ENCODE data around the gene MEAK7. TPM values are rescaled to one million over a fixed set of nuclear protein-coding genes. Genes with fewer than 3 reads are reported as not detected.

The MEAK7 gene
- total and polyA plus RNA-seq, 3 donors from 2014 or later = 11.2 to 20.0 (median 14.3) TPM

DNA sequence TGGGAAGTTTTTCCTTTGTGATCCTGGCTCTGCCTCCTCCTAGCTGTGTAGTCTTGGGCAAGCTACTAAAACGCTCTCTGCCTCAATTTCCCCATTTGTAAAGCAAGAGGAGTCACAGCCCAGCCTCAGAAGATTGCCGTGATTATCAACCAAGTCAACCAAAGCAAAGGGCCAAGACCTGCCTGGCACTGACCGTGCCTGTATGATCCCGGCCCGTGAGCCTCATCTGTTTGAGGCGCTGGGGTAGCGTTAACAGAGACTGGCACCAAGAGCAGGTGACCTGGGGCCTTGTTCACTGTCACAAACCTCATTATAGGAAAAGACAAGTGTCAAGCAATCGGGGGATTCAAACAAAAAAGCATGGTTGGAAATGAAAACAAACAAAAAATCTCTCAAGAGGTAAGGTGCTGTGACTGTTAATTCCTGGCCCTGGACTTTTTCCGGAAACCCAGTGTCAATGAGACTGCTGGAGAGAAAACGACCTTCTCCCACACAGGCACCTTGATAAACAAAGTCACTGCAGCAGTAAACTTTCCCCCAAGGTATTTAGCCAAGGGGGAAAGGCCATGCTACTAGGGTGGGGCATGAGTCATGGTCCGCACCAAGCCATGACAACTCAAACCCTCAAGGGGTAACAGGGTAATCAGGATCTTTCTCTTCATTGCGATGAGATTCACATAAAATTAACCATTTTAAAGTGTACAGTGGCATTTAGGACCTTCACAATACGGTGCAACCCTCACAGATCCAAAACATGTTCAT is 5.4 kb downstream of the MEAK7 start:
- no peak overlapping the region for H3K27ac ChIP-seq
- H3K4me1 ChIP-seq = peaks cover 4% of the 10 kb centered on the region
- TF ChIP-seq POLR2A (IDR thresholded peaks at IDR 0.05) = no peak
- TF ChIP-seq, protein P1, sequence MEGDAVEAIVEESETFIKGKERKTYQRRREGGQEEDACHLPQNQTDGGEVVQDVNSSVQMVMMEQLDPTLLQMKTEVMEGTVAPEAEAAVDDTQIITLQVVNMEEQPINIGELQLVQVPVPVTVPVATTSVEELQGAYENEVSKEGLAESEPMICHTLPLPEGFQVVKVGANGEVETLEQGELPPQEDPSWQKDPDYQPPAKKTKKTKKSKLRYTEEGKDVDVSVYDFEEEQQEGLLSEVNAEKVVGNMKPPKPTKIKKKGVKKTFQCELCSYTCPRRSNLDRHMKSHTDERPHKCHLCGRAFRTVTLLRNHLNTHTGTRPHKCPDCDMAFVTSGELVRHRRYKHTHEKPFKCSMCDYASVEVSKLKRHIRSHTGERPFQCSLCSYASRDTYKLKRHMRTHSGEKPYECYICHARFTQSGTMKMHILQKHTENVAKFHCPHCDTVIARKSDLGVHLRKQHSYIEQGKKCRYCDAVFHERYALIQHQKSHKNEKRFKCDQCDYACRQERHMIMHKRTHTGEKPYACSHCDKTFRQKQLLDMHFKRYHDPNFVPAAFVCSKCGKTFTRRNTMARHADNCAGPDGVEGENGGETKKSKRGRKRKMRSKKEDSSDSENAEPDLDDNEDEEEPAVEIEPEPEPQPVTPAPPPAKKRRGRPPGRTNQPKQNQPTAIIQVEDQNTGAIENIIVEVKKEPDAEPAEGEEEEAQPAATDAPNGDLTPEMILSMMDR (IDR thresholded peaks at IDR 0.05) = no peak
- no peaks in the 10 kb centered on the region for H3K36me3 ChIP-seq (ENCODE audit: low read depth, missing control alignments)
- no peaks in the 10 kb centered on the region for H3K9me3 ChIP-seq
- intact Hi-C loops (cut with DNase I; ENCODE audit: low total_unique reads) = no loop called here
- no peaks in the 10 kb centered on the region for H3K27me3 ChIP-seq
- DNase-seq = no peak
- WGBS, 2 donors = 93% methylated on average over 13 of the region's 13 CpGs
- H3K4me3 ChIP-seq = no peak overlapping the region

DNA sequence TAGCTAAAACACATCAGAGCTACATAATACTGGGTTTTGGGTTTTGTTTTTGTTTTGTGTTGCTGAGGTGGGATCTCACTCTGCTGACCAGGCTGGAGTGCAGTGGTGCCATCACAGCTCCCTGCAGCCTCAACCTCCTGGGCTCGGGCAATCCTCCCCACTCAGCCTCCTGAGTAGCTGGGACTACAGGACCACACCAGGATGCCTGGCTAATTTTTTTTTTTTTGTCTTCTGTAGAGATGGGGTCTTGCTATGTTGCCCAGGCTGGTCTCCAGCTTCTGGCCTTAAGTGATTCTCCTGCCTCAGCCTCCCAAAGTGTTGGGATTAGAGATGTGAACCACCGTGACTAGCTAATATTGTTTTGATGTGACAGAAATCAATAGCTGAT is 6.2 kb downstream of the MEAK7 start:
- 98 to 100% methylated on average over 2 of the region's 2 CpGs for WGBS, 2 donors
- no peaks in the 10 kb centered on the region for H3K27me3 ChIP-seq
- intact Hi-C loops (cut with DNase I; ENCODE audit: low total_unique reads) = no loop called here
- TF ChIP-seq, protein P1 (IDR thresholded peaks at IDR 0.05) = no peak
- no peak for TF ChIP-seq POLR2A (IDR thresholded peaks at IDR 0.05)
- no peak overlapping the region for H3K4me3 ChIP-seq
- H3K4me1 ChIP-seq = no peaks in the 10 kb centered on the region
- no peak overlapping the region for H3K27ac ChIP-seq
- H3K36me3 ChIP-seq (ENCODE audit: low read depth, missing control alignments) = no peaks in the 10 kb centered on the region
- DNase-seq = no peak
- no peaks in the 10 kb centered on the region for H3K9me3 ChIP-seq

DNA sequence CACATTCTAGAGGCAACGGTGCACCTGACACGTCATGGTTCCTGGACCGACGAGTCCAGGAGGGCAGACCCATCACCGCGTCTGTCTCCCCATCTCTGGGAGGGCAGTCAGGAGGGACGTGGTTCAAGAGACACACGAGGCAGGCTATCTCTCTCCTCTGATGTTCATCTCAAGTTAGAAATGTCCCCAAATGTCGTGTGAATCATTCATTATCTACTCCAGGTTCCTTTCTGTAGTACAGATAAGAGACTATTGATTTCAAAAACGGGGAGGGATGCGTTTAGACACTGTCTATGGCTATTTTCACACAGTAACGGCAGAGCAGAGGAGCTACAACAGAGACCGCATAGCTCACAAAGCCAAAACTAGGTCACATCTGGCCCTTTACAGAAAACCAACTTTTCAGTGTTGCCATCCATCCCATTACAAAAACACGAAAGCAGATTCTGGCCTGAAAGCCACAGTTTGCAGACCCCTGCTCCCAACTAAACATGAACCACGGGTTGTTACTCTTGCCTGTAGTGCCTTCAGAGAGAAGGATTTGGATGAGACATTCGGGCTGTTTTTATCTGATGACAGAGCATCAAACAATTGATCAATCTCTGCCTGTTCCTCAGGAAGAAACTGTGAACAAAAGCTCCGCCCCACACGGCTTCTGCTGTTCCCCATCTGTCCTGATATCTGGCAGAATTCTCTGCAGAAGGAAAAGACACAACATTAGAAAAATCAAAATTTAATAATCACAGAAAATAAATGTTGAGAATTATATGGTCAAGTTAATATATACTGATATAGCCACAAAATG is 6.8 kb downstream of the MEAK7 start:
- no peaks in the 10 kb centered on the region for H3K27me3 ChIP-seq
- DNase-seq = no peak
- no peak overlapping the region for H3K27ac ChIP-seq
- intact Hi-C loops (cut with DNase I; ENCODE audit: low total_unique reads) = no loop called here
- no peaks in the 10 kb centered on the region for H3K9me3 ChIP-seq
- no peaks in the 10 kb centered on the region for H3K36me3 ChIP-seq (ENCODE audit: low read depth, missing control alignments)
- no peaks in the 10 kb centered on the region for H3K4me1 ChIP-seq
- no peak for TF ChIP-seq POLR2A (IDR thresholded peaks at IDR 0.05)
- TF ChIP-seq, protein P1 (IDR thresholded peaks at IDR 0.05) = no peak
- WGBS, 2 donors = 89 to 93% methylated on average over 18 of the region's 18 CpGs
- H3K4me3 ChIP-seq = no peak overlapping the region

DNA sequence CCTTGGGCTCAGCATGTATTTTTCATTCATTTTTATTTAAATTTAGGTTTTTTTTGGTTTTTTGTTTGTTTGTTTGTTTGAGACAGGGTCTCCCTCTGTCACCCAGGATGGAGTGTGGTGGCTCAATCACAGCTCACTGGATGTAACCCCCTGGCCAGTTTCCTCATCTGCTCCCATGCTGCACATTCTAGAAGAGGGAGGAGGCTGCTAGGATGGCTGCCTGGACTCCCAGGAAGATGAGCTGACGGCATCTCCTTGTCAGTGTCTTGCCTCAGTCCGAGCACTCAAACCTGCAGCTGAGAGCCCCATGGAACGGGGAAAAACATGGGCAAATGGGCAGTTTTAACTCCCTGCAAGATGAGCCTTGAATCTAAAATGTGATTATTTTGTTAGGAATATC is 7.5 kb downstream of the MEAK7 start:
- WGBS, 2 donors = 95 to 100% methylated on average over 3 of the region's 3 CpGs
- TF ChIP-seq POLR2A (IDR thresholded peaks at IDR 0.05) = no peak
- TF ChIP-seq, protein P1 (IDR thresholded peaks at IDR 0.05) = no peak
- no peaks in the 10 kb centered on the region for H3K27me3 ChIP-seq
- no peaks in the 10 kb centered on the region for H3K36me3 ChIP-seq (ENCODE audit: low read depth, missing control alignments)
- DNase-seq = no peak
- no peak overlapping the region for H3K4me3 ChIP-seq
- intact Hi-C loops (cut with DNase I; ENCODE audit: low total_unique reads) = no loop called here
- no peak overlapping the region for H3K27ac ChIP-seq
- no peaks in the 10 kb centered on the region for H3K9me3 ChIP-seq
- H3K4me1 ChIP-seq = no peaks in the 10 kb centered on the region

All from testis (tissue), 3 donors.